ENCODE data around the gene HYPK.

Gene HYPK

GRCh38 chr15:43800286-43801141, at the start of gene HYPK:
Gene HYPK (plus strand): TSS chr15:43800599. CDS start chr15:43800623, 24 bp downstream.
- DNase-seq: peak; percentile 95

GRCh38 chr15:43751885-43752284, 48.5 kb upstream of the HYPK start:
- no peak for DNase-seq

- DNase-seq: no peak
Measured at GRCh38 chr15:43762824-43763223, 37.6 kb upstream of the HYPK start.

- DNase-seq: no peak
Measured at GRCh38 chr15:43763819-43764446, 36.5 kb upstream of the HYPK start.

GRCh38 chr15:43769584-43770228, 30.7 kb upstream of the HYPK start:
- peak; percentile 69 for DNase-seq

GRCh38 chr15:43771816-43772215, 28.6 kb upstream of the HYPK start:
- DNase-seq: no peak

- DNase-seq: no peak
Measured at GRCh38 chr15:43772624-43773023, 27.8 kb upstream of the HYPK start.

- DNase-seq: no peak
Measured at GRCh38 chr15:43774062-43774461, 26.3 kb upstream of the HYPK start.

GRCh38 chr15:43775411-43775965, 24.9 kb upstream of the HYPK start:
- no peak for DNase-seq

GRCh38 chr15:43776101-43776717, 24.2 kb upstream of the HYPK start:
- peak; percentile 34 for DNase-seq

- peak; percentile 80 for DNase-seq
Measured at GRCh38 chr15:43776718-43777266, 23.6 kb upstream of the HYPK start, which contains the start of gene ELL3. Gene ELL3 (minus strand): TSS chr15:43776966. CDS start chr15:43776901, 65 bp downstream.

- peak; percentile 87 for DNase-seq
Measured at GRCh38 chr15:43777267-43777914, 23.0 kb upstream of the HYPK start.

- no peak for DNase-seq
Measured at GRCh38 chr15:43779016-43779415, 21.4 kb upstream of the HYPK start.

GRCh38 chr15:43789409-43789808, 11.0 kb upstream of the HYPK start:
- DNase-seq: no peak

GRCh38 chr15:43791993-43792760, 8.2 kb upstream of the HYPK start, which contains the start of gene SERF2:
Gene SERF2 (plus strand): TSS chr15:43792320. CDS start chr15:43792377, 57 bp downstream.
- DNase-seq: peak; percentile 100

GRCh38 chr15:43792761-43793476, 7.5 kb upstream of the HYPK start:
- peak; percentile 60 for DNase-seq

GRCh38 chr15:43793647-43794046, 6.8 kb upstream of the HYPK start:
- DNase-seq: no peak

- no peak for DNase-seq
Measured at GRCh38 chr15:43794269-43795037, 5.9 kb upstream of the HYPK start.

- no peak for DNase-seq
Measured at GRCh38 chr15:43795197-43795596, 5.2 kb upstream of the HYPK start.

- DNase-seq: no peak
Measured at GRCh38 chr15:43795997-43796396, 4.4 kb upstream of the HYPK start.
